Measurements from ENCODE around the gene RASIP1. TPM values are rescaled to one million over a fixed set of nuclear protein-coding genes. Genes with fewer than 3 reads are reported as not detected.
"Not testable (repeated sequence)": the region's sequence is repeated elsewhere in the genome, so short reads cannot be mapped to it uniquely, and the experiment has no call there.

RASIP1 gene
- total RNA-seq, 1 donor from 2014 or later = 6.5 TPM

- DNase-seq = no peak
Measured at GRCh38 chr19:48735031-48735615, 5.3 kb downstream of the RASIP1 start.

GRCh38 chr19:48734625-48735024 lies 5.8 kb downstream of the RASIP1 start:
- no peak for DNase-seq

- no peak for DNase-seq
Measured at GRCh38 chr19:48731452-48731851, 9.0 kb downstream of the RASIP1 start.

DNA sequence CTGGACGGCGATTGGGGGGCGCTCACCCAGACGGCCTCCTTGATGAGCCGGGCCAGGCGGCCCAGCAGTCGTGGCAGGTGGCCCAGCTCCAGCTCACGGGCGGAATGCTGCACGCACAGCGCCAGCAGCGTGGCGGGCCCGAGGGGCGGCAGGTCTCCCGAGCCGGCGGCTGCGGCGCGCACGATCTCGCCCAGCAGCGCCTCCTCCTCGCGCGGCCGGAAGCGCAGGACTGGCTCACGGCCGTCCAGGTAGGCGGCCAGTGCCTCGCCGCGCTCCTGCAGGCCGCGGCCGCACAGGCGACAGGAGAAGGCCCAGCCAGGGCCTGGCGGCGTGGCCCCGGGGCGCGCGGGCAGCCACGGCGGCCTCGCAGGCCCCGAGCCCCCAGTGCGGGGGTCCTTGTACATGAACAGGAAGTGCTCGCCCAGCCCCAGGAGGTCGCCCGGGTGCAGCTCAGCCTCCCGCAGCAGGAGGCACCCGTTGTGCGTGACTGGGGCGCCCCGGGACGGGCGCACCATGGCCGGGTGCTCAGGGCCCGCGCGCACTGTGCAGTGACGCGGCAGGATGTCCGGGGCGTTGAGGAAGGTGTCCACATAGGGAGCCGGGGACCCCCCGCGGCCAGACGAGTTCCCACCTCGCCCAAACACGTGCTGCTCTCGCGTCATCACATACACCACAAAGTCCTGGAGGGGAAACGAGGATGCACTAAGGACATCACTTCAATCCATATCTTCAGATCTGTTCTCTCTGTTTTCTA lies 11.3 kb downstream of the RASIP1 start:
- DNase-seq = no peak

DNA sequence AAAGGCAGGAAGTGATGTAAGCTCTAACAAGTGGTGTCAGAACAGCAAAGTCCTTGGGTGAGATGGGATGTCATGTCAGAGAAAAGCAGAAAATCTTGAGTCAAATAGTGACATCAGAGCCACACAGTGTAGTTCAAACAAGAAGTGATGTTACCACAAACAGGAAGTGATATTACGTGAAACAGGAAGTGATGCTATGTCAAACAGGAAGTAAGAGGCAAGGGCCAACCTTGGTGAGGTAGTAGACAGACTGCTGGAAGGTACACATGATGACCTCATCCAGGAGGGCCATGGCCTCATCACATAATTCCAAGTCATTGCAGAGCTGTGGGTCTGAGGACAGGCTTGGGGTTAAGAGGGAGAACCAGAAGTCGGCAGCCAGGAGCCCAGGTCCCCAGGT lies 13.9 kb downstream of the RASIP1 start:
- DNase-seq = no peak

- peak; percentile 95 for DNase-seq
Measured at GRCh38 chr19:48724796-48725753, 15.3 kb downstream of the RASIP1 start.

GRCh38 chr19:48722196-48722708 lies 18.2 kb downstream of the RASIP1 start:
- DNase-seq = no peak

DNA sequence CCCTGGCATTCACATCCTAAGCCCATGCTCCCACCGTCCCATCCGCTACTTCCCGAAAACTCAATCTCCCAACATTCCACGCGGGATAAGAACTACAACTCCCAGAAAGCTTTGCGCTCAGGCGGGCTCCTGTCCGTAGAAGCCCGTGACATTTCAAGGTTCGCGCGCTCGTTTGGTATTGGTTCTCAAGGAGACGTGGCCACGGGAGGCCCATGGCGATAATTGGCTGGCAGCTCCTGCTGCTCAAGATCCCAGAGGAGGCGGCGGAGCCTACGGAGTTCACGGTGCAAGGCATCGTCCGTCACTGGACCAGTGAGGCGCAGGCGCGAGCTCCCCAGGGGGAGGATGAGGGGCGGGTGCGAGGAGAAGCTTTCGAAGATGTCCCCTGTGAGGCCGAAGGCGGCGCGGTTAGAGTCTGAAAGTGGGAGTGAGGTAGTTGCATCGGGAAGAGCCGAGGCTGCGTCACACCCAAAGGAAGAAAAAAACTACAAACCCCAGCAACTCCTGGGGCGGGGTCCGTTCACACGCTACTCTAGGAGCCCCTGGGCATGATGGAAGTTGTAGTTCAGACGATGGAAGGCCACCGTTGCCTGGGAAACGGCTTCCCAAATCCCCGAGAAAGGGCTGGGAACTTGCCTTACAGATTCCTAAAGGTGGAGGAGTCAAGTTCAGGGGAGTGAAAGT lies 19.7 kb downstream of the RASIP1 start:
- DNase-seq = peak; percentile 99

- DNase-seq = no peak
Measured at GRCh38 chr19:48720251-48720612, 20.2 kb downstream of the RASIP1 start.

DNA sequence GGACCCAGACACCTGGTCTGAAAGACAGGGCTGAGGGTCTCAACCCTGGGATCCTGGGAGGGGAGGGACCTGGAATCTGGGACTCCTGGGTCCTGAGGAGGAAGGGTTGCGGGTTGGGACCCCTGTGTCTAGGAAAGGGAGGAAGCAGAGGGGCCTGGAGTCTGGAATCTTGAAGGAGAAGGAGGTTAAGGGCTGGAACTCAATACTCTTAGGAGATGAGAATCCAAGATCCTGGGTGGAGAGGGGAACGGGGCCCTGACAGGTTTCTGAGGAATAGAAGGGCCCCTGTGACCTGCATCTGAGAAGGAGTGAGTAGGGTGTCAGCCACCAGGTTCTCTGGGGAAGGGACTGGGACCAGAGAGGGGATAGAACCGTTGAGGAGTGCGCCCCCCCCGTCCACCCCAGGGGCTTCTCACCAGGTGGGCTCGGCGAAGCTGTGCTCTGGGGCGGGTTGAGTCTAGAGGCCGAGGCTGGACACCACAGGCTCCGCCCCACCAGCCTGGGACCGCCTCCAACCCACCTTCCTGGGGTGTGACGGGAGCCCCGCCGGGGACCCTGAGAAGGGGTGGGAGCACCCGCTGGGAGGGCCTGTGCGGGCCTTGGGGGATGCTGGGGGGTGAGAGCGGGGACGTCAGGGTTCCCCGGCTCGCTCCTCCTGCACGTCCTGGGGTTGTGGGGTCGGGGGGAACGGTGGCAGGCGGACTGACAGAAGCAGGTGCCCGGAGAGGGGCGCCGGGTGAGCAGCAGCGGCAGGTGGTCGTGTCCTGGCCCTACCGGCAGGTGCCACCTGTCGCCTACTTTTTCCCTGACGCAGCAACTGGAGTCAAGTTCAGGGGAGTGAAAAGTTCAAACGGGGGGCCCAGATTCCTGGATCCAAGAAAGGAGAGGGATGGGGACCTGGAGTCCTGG lies 20.9 kb downstream of the RASIP1 start, which contains the start of gene MAMSTR:
Gene MAMSTR, minus strand, starts transcription at position 463 of the 909 bp plus-strand sequence. CDS start 694 bp downstream, outside the sequence.
- no peak for DNase-seq

DNA sequence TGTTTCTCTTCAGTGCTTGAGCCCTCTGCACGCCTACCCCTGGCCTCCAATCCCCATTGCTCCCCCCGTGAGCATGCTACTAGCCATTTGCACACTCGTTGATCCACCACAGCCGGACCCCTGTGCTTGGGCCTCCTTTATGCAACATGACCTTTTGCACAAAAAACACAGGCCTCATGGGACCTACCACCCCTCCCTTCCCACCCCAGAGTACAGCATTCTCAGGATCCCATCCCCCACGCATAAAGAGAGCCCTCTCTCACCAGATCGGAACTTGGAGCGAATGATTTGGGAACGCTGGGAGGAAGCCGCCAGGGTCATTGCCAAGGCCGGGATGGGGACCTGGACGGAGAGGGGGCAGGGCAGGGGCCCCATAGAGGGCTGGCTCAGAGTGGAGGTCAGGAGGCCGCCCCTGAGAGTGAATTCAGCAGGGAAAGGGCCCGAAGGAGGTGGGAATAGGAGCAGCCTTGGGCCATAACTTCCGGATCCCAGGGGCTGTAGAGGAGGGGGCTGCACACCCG lies 21.6 kb downstream of the RASIP1 start:
- DNase-seq = no peak

- DNase-seq = not testable (repeated sequence)
Measured at GRCh38 chr19:48718106-48718505, 22.3 kb downstream of the RASIP1 start.

DNA sequence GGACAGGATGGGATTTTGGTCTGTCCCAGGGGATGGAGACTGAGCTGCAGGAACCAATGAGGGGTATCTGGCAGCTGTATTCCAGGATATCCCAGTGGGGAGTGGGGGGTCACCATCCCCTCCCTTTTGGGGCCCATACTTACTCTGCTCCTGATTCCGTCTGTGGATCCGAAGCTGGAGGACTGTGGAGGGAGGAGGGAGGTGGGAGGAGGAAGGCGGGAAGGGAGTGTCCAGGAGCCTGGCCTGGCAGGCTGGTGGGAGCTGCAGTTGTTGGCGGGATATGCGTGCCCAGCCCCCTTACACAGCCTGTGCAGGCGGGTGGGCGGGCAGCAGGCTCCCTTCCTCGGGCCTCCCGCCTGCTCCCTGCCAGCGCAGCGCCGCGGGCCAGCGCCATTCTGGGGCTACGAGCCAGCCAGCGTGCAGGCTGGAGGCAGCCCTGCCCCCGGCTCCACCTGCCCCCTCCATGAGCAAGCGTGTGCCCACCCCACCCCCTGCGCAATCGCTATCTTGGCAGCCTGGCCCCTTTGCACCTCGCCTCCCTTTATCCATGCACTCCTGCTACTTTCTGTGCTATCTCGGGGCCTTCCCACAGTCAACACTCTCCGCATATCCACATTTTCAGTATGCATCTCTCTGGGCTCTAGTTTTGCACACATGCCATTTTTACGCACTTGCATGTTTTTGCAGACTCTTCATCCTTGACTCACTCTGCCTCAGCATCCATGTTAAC lies 23.7 kb downstream of the RASIP1 start:
- DNase-seq = peak; percentile 80

DNA sequence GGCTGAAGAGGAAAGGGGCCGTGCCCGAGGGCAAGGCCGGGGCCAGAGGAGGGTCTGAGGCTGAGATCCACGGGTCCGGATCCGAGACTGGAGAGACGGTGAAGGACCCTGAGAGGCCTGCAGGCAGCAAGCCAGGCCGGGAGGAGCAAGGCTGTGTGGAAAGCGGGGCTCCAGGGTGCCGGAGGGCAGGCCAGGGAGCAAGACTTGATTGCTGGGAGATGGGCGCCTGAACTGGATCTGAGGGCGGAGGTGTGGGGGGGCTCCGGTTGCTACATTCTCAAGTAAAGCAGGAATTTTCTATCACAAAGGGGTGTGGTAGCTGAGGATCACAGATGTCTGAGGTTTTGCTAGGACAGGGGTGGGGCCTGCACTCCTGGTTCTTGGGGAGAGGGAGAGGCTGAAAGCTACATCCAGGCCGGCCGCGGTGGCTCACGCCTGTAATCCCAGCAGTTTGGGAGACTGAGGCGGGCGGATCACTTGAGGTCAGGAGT lies 24.7 kb downstream of the RASIP1 start:
- DNase-seq = peak; percentile 30

DNA sequence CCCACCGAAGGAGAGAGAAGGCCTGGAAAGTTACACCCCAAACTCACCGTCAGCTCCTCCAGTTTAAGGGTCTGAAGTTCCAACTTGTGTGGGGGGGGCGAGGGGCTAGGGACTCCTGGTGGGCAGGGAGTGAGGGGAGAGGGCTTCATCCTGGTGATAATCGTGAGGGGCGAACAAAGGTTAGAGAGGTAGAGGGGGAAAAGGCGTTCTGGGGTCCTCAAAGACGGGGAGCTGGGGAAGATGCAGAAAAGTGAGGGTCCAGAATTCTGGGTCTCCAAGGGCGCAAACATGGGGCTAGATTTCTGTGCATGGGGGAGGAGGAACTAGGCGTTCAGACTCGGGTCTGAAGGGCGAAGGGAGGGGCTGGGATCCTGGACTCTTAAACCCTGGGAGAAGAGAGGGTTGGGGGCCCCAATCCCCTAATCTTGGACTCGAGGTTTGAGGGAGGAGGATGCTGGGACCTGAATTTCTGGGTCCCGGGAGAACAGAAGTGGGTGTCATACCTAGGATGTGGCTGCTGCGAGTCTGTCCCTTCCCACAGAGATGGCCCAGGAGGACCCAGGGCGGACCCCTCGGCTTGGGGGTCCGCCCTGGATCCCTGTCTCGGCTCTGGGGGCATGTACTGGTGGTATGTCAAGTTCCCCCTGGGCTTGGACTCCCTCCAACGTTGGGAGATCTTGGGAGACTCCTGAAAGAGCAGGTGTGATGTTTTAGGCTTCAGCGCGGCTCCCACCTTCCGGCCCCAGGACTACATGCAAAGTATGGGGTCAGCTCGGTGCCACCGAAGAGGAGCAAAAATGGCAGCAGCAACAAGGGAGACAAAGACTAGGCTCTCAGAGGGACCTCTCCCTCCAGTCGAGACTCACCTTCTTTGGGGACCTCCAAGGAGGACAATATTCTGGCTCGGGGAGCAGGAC lies 25.4 kb downstream of the RASIP1 start:
- DNase-seq = no peak

- peak; percentile 98 for DNase-seq
Measured at GRCh38 chr19:48713864-48714755, 26.3 kb downstream of the RASIP1 start.
